Astrocyte (in vitro differentiated cells and primary cell): ENCODE data around the gene CEP128. TPM values are rescaled to one million over a fixed set of nuclear protein-coding genes. Genes with fewer than 3 reads are reported as not detected.
A peak's percentile ranks its signal among the peaks of the same experiment; 100 is the strongest.

Experiments
- DNase-seq: peaks from one replicate; pipeline ENCODE4 v3.0.0-alpha.2; 2010; ENCODE audit warnings: low read depth
- FAIRE-seq: peaks from 2 replicates; lab custom pipeline; 2011; peaks lifted over from hg19 to GRCh38; lab: Jason Lieb, UNC
- H2AFZ ChIP-seq: 2 replicates; pipeline ENCODE4 v1.6.0; 2012; ENCODE audit warnings: low read depth, low read length, inconsistent platforms
- H3K27ac ChIP-seq: 2 replicates; pipeline ENCODE4 v1.5.1; 2011; ENCODE audit warnings: low read depth, low read length, inconsistent platforms
- H3K27me3 ChIP-seq: 2 replicates; pipeline ENCODE4 v1.6.0; 2011; ENCODE audit warnings: low read length, inconsistent platforms; ENCODE audit not compliant: insufficient read depth
- H3K36me3 ChIP-seq: 2 replicates; pipeline ENCODE4 v1.5.1; 2011; ENCODE audit warnings: low read length, inconsistent platforms; ENCODE audit not compliant: insufficient read depth
- H3K4me1 ChIP-seq: 2 replicates; pipeline ENCODE4 v1.5.1; 2011; ENCODE audit warnings: low read length, inconsistent platforms; ENCODE audit not compliant: insufficient read depth
- H3K4me2 ChIP-seq: 2 replicates; pipeline ENCODE4 v1.6.0; 2012; ENCODE audit warnings: low read length, inconsistent platforms
- H3K4me3 ChIP-seq: 2 replicates; pipeline ENCODE4 v1.5.1; 2011; ENCODE audit warnings: low read depth, mild to moderate bottlenecking, low read length, inconsistent platforms; ENCODE audit not compliant: insufficient read depth
- H3K79me2 ChIP-seq: 2 replicates; pipeline ENCODE4 v1.6.0; 2012; ENCODE audit warnings: mild to moderate bottlenecking, low read length, inconsistent platforms; ENCODE audit not compliant: insufficient read depth
- H3K9ac ChIP-seq: 2 replicates; pipeline ENCODE4 v1.6.0; 2012; ENCODE audit warnings: mild to moderate bottlenecking, low read length, inconsistent platforms
- H3K9me3 ChIP-seq: 2 replicates; pipeline ENCODE4 v1.5.1; 2012; ENCODE audit warnings: low read depth, mild to moderate bottlenecking, low read length, inconsistent platforms; ENCODE audit not compliant: insufficient read depth
- H4K20me1 ChIP-seq: 2 replicates; pipeline ENCODE4 v1.6.0; 2012; ENCODE audit warnings: low read length, inconsistent platforms; ENCODE audit not compliant: insufficient read depth
- H3K27ac Mint-ChIP-seq: one replicate; pipeline ENCODE4 v1.8.0; 2021; ENCODE audit warnings: mild to moderate bottlenecking, mixed read lengths; ENCODE audit not compliant: unreplicated experiment
- H3K27me3 Mint-ChIP-seq: one replicate; pipeline ENCODE4 v1.8.0; 2021; ENCODE audit warnings: low read depth, mixed read lengths; ENCODE audit not compliant: unreplicated experiment
- H3K36me3 Mint-ChIP-seq: one replicate; pipeline ENCODE4 v1.8.0; 2021; ENCODE audit warnings: low read depth, mixed read lengths; ENCODE audit not compliant: unreplicated experiment
- H3K4me1 Mint-ChIP-seq: one replicate; pipeline ENCODE4 v1.8.0; 2021; ENCODE audit warnings: low read depth, mixed read lengths; ENCODE audit not compliant: unreplicated experiment
- H3K4me3 Mint-ChIP-seq: one replicate; pipeline ENCODE4 v1.8.0; 2021; ENCODE audit warnings: mild to moderate bottlenecking, moderate library complexity, mixed read lengths; ENCODE audit not compliant: unreplicated experiment
- H3K9me3 Mint-ChIP-seq: one replicate; pipeline ENCODE4 v1.8.0; 2021; ENCODE audit warnings: mild to moderate bottlenecking, mixed read lengths; ENCODE audit not compliant: unreplicated experiment
- EZH2 ChIP-seq: IDR thresholded peaks from 2 replicates; pipeline ENCODE4 v1.6.1; 2012; ENCODE audit warnings: mild to moderate bottlenecking, low read length, inconsistent platforms; ENCODE audit not compliant: insufficient read depth
- total RNA-seq: library from RNA; stranded (reverse); gene quantifications from 2 replicates; pipeline ENCODE4 v1.2.1, GENCODE V29; 2021
- TF ChIP-seq, protein P1 (sequence below): IDR thresholded peaks from 2 replicates; pipeline ENCODE4 v1.5.1; 2011; ENCODE audit warnings: low read depth, mild to moderate bottlenecking, inconsistent platforms, low read length, moderate library complexity; ENCODE audit not compliant: insufficient read depth

The CEP128 gene
- total RNA-seq, 1 donor from 2014 or later = 6.4 TPM

DNA sequence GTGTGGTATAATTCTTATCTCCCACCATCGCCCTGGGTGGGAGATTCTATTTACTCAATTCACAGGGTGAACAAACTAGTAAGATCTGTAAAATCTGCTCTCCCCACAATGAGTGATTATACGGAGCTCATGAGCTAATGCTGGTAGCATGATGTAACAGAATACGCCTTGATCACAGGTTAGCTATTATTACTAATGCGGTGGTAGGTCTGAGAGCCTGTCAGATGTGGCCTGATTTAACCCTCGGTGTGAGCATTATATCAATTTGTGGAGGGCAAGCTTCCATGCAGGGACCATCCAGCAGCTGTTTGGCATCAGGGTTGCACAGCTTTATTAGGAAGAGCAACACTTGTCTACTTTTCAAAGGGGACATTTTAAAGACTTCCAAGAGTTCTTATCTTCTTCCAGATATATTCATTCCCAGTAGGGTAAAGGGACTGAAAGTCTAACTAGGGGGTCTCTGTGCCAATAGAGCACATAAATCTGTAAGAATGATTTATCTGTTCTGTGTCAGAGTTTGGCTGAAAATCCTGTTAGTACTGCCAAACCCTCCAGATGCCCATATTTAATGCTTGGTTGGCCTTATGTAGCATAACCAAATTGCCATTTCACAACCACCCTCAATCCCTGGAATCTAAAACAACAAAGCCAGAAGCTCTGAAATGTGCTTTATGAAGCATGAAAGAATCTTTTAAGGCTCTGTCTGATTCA is 32.5 kb upstream of the CEP128 start:
- H3K27ac ChIP-seq = no peak overlapping the region

DNA sequence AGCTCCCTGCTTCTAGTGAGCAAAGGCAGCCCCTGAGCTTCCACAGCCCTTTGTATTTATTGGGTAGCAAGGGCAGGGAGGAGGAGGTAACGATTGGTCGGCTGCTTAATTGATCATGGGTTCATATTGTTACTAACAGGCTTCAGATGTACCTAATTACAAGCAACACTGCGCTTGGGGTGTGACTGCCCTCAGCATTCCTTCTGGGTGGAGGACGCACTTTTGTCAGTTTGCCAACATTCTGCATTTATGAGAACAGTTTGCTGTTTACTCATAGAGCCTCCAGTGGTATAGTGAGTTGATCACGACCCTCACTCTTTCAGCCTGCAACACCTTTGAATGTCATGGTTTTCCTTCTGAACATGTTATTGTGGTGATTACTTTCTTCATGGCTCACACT is 23.5 kb upstream of the CEP128 start:
- Histone ChIP-seq H3K79me2 (no peaks in the 10 kb centered on the region), H2AFZ (no peak overlapping the region), H3K4me3 (no peak overlapping the region), H3K36me3 (no peaks in the 10 kb centered on the region), H4K20me1 (no peaks in the 10 kb centered on the region), H3K4me2 (no peak overlapping the region), H3K9ac (no peak overlapping the region), H3K27me3 (peaks cover 2% of the 10 kb centered on the region), H3K27ac (no peak overlapping the region), H3K9me3 (no peaks in the 10 kb centered on the region), H3K4me1 (no peaks in the 10 kb centered on the region)
- no peak for FAIRE-seq
- Mint-ChIP-seq H3K4me3 (no peak overlapping the region), H3K9me3 (no peaks in the 10 kb centered on the region), H3K4me1 (no peaks in the 10 kb centered on the region), H3K27ac (no peak overlapping the region), H3K27me3 (peaks cover 8% of the 10 kb centered on the region), H3K36me3 (no peaks in the 10 kb centered on the region)
- TF ChIP-seq EZH2 = no peak
- TF ChIP-seq, protein P1, sequence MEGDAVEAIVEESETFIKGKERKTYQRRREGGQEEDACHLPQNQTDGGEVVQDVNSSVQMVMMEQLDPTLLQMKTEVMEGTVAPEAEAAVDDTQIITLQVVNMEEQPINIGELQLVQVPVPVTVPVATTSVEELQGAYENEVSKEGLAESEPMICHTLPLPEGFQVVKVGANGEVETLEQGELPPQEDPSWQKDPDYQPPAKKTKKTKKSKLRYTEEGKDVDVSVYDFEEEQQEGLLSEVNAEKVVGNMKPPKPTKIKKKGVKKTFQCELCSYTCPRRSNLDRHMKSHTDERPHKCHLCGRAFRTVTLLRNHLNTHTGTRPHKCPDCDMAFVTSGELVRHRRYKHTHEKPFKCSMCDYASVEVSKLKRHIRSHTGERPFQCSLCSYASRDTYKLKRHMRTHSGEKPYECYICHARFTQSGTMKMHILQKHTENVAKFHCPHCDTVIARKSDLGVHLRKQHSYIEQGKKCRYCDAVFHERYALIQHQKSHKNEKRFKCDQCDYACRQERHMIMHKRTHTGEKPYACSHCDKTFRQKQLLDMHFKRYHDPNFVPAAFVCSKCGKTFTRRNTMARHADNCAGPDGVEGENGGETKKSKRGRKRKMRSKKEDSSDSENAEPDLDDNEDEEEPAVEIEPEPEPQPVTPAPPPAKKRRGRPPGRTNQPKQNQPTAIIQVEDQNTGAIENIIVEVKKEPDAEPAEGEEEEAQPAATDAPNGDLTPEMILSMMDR = no peak
- no peak for DNase-seq

More for the DNA sequence above, 32.5 kb upstream of the CEP128 start:
- Histone ChIP-seq H3K9ac (no peak overlapping the region), H3K4me2 (no peak overlapping the region), H3K4me3 (no peak overlapping the region), H3K79me2 (no peaks in the 10 kb centered on the region), H3K4me1 (no peaks in the 10 kb centered on the region), H2AFZ (no peak overlapping the region), H3K27me3 (peaks cover 3% of the 10 kb centered on the region), H4K20me1 (no peaks in the 10 kb centered on the region), H3K9me3 (no peaks in the 10 kb centered on the region), H3K36me3 (no peaks in the 10 kb centered on the region)
- peak; percentile 89 for DNase-seq
- Mint-ChIP-seq H3K9me3 (peaks cover 2% of the 10 kb centered on the region), H3K36me3 (no peaks in the 10 kb centered on the region), H3K4me1 (no peaks in the 10 kb centered on the region), H3K27me3 (peaks cover 6% of the 10 kb centered on the region), H3K4me3 (no peak overlapping the region), H3K27ac (no peak overlapping the region)
- TF ChIP-seq, protein P1 = no peak
- TF ChIP-seq EZH2 = no peak
- no peak for FAIRE-seq

DNA sequence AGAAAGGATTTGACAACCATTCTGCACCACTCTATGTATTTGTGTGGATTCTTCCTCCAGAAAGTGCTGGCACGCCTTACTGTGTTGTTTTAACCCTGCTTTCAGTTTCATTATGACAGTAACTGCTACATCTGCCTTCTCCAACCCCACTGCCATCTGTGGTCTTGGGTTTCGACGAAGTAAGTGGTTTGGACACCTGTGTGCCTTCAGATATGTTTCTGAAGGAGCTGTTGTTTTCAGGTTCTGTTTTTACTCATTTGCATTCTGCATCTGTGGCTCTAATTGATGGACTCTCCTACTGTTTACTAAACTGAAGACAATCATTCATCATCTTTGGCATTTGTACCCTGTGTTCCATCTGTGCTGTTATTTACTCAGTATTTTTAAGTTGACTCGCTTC is 18.0 kb upstream of the CEP128 start:
- Mint-ChIP-seq H3K4me3 (no peak overlapping the region), H3K9me3 (no peaks in the 10 kb centered on the region), H3K27ac (no peak overlapping the region), H3K27me3 (peaks cover 20% of the 10 kb centered on the region), H3K4me1 (no peaks in the 10 kb centered on the region), H3K36me3 (no peaks in the 10 kb centered on the region)
- Histone ChIP-seq H4K20me1 (no peaks in the 10 kb centered on the region), H3K9ac (no peak overlapping the region), H3K27ac (no peak overlapping the region), H3K4me3 (no peak overlapping the region), H3K36me3 (no peaks in the 10 kb centered on the region), H2AFZ (no peak overlapping the region), H3K27me3 (peaks cover 9% of the 10 kb centered on the region), H3K79me2 (no peaks in the 10 kb centered on the region), H3K9me3 (no peaks in the 10 kb centered on the region), H3K4me2 (no peak overlapping the region), H3K4me1 (no peaks in the 10 kb centered on the region)
- FAIRE-seq (no peak), DNase-seq (no peak)
- TF ChIP-seq, protein P1 = no peak
- no peak for TF ChIP-seq EZH2
